ENCODE measurements around the gene IL4.

IL4 gene

DNA sequence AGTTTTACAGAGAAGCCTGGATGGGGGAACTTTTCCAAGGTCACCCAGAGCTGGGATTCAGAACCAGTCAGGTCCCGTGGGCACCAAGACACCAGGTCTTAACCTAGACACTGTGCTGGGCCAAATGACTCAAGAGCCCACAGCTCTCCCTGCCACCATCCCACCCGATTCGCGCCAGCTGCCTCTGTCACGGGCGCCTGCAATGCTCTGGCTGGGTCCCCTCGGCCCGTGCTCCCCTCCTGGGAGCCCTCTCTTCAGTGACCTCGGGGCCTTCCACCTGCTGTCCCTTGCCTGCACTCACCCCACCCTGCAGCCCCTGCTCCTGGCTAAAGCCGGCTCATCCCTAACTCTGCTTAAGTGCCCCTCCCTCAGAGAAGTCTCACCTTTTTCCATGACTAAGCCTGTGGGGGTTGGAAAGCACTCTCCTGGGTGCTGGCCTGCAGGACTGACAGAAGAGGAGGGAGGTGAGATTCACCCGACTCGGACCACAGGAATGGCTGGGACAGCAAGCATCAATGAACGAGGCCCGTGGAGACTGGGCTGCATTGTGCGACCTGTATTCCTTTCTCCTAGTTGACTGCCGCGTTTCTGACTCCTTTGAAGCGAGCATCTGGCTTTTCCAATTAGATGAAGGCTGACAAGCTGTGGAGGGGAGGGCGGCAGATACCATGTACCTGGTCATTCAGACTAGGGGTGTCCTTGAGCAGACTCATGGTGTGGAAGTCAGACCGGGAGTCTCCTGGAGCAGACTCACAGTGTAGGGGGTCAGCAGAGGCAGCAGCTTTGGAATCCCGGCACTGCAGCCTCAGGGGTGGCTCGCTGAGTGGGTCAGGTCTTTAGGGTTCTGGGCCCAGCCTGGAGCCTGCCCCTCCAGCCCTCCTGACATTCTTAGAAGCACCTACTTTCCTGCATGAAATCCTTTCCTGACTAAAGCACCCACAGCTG is 5.8 kb upstream of the IL4 start:
- H3K4me3 ChIP-seq (ENCODE audit: low read depth, low read length): no peak overlapping the region
- DNase-seq (ENCODE audit: low read depth): no peak
- TF ChIP-seq MYC (IDR thresholded peaks at IDR 0.05; ENCODE audit: low read depth, low read length): no peak
- no peak for TF ChIP-seq POLR2A (IDR thresholded peaks at IDR 0.05; ENCODE audit: extremely low read depth, insufficient read length)
- TF ChIP-seq, protein P1, sequence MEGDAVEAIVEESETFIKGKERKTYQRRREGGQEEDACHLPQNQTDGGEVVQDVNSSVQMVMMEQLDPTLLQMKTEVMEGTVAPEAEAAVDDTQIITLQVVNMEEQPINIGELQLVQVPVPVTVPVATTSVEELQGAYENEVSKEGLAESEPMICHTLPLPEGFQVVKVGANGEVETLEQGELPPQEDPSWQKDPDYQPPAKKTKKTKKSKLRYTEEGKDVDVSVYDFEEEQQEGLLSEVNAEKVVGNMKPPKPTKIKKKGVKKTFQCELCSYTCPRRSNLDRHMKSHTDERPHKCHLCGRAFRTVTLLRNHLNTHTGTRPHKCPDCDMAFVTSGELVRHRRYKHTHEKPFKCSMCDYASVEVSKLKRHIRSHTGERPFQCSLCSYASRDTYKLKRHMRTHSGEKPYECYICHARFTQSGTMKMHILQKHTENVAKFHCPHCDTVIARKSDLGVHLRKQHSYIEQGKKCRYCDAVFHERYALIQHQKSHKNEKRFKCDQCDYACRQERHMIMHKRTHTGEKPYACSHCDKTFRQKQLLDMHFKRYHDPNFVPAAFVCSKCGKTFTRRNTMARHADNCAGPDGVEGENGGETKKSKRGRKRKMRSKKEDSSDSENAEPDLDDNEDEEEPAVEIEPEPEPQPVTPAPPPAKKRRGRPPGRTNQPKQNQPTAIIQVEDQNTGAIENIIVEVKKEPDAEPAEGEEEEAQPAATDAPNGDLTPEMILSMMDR (IDR thresholded peaks at IDR 0.05; ENCODE audit: low read depth, low read length): no peak
- TF ChIP-seq, protein P2, sequence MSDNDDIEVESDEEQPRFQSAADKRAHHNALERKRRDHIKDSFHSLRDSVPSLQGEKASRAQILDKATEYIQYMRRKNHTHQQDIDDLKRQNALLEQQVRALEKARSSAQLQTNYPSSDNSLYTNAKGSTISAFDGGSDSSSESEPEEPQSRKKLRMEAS (IDR thresholded peaks at IDR 0.05; ENCODE audit: low read depth, low read length): no peak

DNA sequence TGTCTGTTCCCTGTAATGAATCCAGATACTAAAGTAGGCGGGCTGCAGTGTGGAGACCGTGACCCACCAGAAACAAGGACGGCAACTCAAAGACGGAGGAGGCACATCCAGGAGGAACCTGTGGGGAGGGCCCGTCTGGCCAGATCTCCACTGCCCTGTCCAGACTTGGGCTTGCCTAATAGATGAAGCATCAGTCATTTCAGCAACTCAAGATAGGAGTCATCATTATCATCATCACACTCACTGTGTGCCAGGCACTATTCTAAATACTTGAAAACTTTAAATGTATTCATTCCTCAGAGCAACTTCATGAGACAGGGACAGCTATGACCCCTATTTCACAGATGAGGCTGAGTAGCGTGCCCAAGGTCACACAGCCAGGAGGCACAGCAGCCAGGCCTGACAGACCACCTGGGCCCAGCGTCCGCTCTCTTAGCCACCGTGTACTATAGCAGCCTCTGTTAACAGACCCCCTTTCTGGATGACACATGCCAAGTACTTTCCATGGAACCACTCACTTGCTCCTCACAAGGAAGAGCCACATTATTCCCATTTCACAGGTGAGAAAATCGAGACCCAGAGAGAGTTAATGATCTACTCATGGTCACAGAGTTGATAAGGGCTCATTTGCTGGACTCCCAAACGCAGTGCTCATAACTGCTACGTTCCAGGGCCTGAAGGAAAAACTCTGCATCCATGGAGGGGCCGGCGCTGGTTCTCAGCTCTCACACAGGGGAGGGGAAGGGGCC is 4.9 kb upstream of the IL4 start:
- DNase-seq (ENCODE audit: low read depth): no peak
- TF ChIP-seq POLR2A (IDR thresholded peaks at IDR 0.05; ENCODE audit: extremely low read depth, insufficient read length): no peak
- TF ChIP-seq, protein P2 (IDR thresholded peaks at IDR 0.05; ENCODE audit: low read depth, low read length): no peak
- no peak for TF ChIP-seq MYC (IDR thresholded peaks at IDR 0.05; ENCODE audit: low read depth, low read length)
- TF ChIP-seq, protein P1 (IDR thresholded peaks at IDR 0.05; ENCODE audit: low read depth, low read length): no peak
- no peak overlapping the region for H3K4me3 ChIP-seq (ENCODE audit: low read depth, low read length)

DNA sequence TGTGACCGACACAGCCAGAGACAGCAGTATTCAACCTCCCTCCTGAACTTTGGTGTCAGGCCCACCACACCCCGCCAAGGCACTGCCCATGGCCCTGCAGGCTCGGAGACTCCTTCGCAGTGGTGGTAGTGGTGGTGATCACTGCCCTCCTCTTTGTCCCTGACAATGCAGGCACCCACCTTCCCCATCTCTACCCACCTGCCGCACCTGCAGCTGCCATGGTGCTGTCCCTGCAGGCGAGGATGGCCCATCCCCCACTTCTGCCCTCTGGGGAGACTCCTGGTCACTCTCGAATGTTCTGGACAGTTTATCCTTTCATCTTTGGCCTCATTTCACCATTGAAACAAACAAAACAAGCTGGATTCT is 4.4 kb upstream of the IL4 start:
- TF ChIP-seq MYC (IDR thresholded peaks at IDR 0.05; ENCODE audit: low read depth, low read length): no peak
- TF ChIP-seq, protein P1 (IDR thresholded peaks at IDR 0.05; ENCODE audit: low read depth, low read length): no peak
- TF ChIP-seq, protein P2 (IDR thresholded peaks at IDR 0.05; ENCODE audit: low read depth, low read length): no peak
- no peak for TF ChIP-seq POLR2A (IDR thresholded peaks at IDR 0.05; ENCODE audit: extremely low read depth, insufficient read length)
- no peak overlapping the region for H3K4me3 ChIP-seq (ENCODE audit: low read depth, low read length)
- no peak for DNase-seq (ENCODE audit: low read depth)

DNA sequence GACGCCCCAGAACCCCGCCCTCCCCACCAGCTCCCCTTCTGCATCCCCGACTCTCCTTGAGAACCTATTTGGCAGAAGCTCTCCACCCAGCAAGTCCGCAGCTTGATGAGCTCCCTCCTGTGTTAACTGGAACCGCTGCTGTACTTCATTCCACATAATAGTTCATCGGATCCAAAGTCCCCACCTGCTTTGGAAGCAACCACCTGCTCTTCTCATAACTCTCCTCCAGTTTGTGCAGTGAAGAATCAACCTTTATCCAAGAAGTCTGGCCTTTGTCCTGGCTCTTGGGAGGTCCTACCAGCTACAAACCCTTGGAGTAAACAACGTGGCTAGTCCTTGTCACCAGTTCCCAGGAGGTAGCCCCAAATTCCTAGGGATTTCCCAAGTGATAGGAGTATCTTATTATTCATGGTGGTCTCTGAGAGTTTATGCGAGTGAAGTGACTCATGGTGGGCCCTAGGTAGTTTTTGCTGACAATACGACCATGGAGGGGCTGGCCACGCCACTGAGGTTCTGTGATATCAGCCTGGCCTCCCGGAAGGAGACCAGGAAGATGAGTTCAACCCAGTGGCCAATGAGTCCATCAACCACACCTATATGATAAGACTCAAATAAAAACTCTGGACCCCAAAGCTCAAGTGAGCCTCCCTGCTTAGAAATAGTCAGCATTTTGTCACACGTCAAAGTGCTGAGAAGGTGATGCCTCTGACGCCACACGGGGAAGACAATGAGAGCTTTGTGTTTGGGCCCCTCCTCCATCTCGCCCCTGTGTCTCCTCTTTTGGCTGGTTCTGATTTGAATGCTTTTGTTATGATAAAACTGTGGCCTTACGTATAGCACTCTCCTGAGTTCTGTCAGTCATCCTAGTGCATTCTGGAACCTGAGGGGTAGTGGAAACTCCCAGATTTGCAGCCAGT is 3.6 kb upstream of the IL4 start:
- no peak for DNase-seq (ENCODE audit: low read depth)
- TF ChIP-seq, protein P1 (IDR thresholded peaks at IDR 0.05; ENCODE audit: low read depth, low read length): no peak
- TF ChIP-seq, protein P2 (IDR thresholded peaks at IDR 0.05; ENCODE audit: low read depth, low read length): no peak
- no peak for TF ChIP-seq MYC (IDR thresholded peaks at IDR 0.05; ENCODE audit: low read depth, low read length)
- no peak overlapping the region for H3K4me3 ChIP-seq (ENCODE audit: low read depth, low read length)

DNA sequence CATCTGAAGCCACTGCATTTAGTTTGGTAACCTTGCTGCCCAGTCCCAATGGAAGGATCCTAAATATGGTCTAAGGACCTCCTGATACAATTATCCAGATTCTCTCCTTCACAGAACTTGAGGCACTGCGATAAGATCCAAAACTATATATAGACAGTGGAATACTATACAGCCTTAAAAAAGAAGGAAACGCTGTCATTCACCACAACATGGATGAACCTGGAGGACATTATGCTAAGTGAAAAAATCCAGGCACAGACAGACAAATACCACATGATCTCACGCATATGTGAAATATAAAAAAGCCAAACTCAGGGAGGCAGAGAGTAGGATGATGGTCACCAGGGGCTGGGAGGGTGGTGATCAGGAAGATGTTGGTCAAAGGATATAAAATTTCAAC is 2.8 kb upstream of the IL4 start:
- no peak for DNase-seq (ENCODE audit: low read depth)
- TF ChIP-seq, protein P2 (IDR thresholded peaks at IDR 0.05; ENCODE audit: low read depth, low read length): no peak
- TF ChIP-seq, protein P1 (IDR thresholded peaks at IDR 0.05; ENCODE audit: low read depth, low read length): no peak
- no peak for TF ChIP-seq MYC (IDR thresholded peaks at IDR 0.05; ENCODE audit: low read depth, low read length)
- no peak for TF ChIP-seq POLR2A (IDR thresholded peaks at IDR 0.05; ENCODE audit: extremely low read depth, insufficient read length)
- H3K4me3 ChIP-seq (ENCODE audit: low read depth, low read length): no peak overlapping the region
